CD4-positive, alpha-beta T cell treated with Interleukin-12 subunit alpha and Interleukin-12 subunit beta, for 1 hour (primary cell): ENCODE data around the gene PEX12.
"Not testable (repeated sequence)": the region's sequence is repeated elsewhere in the genome, so short reads cannot be mapped to it uniquely, and the experiment has no call there.

Source experiments
- DNase-seq: peaks from one replicate; pipeline ENCODE4 v3.0.0-alpha.2; 2020

The PEX12 gene

DNA sequence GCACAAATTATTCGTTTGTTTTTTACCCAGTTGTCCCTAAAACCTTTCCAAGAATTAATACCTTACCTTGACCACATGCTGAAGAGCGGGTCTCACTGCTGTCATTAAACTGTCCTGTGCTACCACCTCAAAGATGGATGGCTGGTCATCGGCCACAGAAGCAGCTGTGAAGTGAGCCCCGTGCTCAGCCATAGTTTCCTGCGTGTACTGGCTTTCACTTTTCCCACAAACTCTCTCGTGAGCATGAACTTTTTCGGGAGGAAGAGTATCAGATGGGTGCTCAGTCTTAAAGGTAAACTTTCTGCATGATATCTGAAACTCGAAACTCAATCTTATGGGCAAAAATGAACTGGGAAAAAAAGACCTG lies 558 bp downstream of the PEX12 start:
- no peak for DNase-seq

GRCh38 chr17:35575759-35576158 lies 2.6 kb downstream of the PEX12 start:
- no peak for DNase-seq

GRCh38 chr17:35569405-35569804 lies 9.0 kb downstream of the PEX12 start:
- DNase-seq: no peak

GRCh38 chr17:35568561-35568960 lies 9.8 kb downstream of the PEX12 start:
- peak; percentile 36 for DNase-seq

DNA sequence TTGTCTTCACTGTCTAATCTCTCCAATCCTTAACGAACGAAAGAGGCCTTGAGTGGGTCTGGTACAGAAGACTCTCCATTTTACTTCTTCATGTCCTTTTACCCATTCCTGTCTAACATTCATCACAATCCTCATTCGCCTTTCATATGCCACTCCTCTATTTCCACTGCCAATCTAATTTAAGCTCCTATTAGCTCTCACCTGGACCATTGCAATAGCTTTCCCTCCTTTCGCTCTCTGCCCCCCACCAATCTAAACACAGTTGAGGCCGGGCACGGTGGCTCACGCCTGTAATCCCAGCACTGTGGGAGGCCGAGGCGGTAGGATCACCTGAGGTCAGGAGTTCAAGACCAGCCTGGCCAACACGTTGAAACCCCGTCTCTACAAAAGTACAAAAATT lies 11.4 kb downstream of the PEX12 start:
- DNase-seq: no peak

DNA sequence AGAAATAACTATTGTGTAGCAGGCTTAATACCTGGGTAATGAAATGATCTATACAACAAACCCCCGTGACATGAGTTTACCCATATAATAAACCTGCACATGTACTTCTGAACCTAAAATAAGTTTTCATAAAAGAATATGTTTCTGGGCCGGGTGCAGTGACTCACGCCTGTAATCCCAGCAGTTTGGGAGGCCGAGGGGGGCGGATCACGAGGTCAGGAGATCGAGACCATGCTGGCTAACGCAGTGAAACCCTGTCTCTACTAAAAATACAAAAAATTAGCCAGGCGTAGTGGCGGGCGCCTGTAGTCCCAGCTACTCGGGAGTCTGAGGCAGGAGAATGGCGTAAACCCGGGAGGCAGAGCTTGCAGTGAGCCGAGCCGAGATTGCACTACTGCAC lies 15.2 kb downstream of the PEX12 start:
- not testable (repeated sequence) for DNase-seq

- DNase-seq: no peak
These were observed 17.7 kb downstream of the PEX12 start, which contains the start of gene SLFN14 for GRCh38 chr17:35560703-35561102. Gene SLFN14, minus strand, starts transcription at chr17:35560819. Its CDS starts 2,757 bp downstream, at chr17:35558062.

DNA sequence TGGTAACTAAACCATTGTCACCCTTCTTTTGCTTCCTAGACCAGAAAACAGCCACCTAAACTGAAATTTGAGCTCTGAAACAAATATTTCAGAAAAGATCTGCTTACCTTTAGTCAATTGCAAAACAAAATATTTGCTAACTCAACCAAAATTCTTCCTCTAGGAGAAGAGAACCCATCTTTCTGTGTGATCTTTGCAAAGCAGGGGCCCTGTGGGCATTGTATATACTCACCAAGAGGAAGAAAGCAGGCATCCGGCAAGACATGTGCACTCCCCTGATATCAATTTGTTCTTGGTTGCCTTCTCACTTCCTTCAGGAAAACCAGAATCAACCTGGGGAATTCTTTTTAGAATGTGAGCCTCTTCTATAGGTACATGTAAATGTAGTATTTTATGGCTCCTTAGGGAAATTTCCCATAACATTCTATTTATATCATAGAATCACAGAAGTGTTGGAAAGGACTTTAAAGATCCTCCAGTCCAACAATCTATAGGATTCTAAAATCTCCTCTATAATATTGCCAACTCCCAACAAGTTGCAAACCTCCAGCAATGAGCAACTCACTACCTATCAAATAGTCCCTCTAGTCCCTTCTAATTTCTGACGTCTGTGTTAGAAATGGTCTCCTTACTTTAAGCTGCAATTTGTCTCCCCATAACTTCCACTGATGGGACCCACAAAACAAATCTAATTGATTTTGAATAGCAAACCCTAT lies 18.7 kb downstream of the PEX12 start:
- DNase-seq: no peak

DNA sequence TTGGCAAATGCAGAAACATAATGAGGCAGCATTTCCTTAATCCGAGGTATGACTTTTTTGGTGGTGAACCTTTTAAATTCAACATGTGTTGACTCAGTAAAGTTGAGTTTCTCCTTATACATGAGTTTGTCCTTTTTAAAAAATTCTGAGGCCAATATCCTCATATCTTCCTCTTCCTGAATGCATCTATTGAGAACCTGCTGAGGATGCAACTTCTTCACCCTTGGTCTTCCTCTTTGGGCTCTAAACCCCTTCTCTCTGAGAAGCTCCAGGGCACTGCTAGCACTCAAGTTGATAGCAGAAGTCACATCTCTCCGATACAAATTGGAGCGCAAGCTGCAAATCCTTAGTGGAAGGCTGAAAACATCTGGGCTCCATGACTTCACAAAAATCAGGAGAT lies 21.0 kb downstream of the PEX12 start:
- DNase-seq: no peak

- DNase-seq: no peak
These were observed 22.7 kb downstream of the PEX12 start for GRCh38 chr17:35555691-35556090.

GRCh38 chr17:35554668-35555067 lies 23.7 kb downstream of the PEX12 start:
- DNase-seq: no peak

- DNase-seq: no peak
These were observed 25.1 kb downstream of the PEX12 start for GRCh38 chr17:35553310-35553709.

- DNase-seq: no peak
These were observed 29.4 kb downstream of the PEX12 start for GRCh38 chr17:35548978-35549377.

- DNase-seq: no peak
These were observed 30.1 kb downstream of the PEX12 start for GRCh38 chr17:35548208-35548810.

- no peak for DNase-seq
These were observed 31.9 kb downstream of the PEX12 start for GRCh38 chr17:35546487-35546886.

DNA sequence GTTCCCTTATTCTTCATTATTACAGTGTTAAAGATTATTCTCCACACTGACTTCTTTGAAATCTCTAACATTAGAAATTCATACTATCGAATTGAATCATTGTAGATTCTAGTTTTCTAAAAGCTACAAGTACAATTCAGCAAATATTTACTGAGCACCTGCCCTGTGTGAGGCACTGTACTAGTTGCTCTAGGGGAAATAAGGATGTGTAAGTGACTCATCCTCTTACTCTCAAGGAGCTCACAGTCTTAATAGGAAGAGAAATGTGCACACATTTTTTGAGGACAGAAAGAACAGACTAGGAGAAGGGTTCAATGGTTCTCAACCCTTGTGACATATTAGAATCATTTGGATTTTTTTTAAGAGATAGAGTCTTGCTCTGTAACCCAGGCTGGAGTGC lies 33.2 kb downstream of the PEX12 start:
- DNase-seq: no peak

- DNase-seq: no peak
These were observed 34.5 kb downstream of the PEX12 start for GRCh38 chr17:35543856-35544255.

- DNase-seq: no peak
These were observed 35.4 kb downstream of the PEX12 start for GRCh38 chr17:35542990-35543389.

DNA sequence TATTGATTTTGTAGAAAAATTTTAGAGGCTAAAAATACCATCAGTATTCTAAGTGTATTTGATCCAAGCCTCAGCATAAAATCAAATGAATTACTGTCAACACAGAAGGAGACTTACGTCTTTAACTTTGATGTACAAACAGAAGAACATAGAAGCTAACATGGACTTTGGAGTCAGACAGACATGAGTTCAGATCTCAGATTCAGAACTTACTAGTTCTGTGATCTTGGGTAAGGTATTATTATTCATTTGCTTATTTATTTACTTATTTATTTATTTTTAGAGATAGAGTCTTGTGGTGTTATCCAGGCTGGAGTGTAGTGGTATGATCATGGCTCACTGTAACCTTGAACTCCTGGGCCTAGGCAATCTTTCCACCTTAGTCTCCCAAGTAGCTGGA lies 36.9 kb downstream of the PEX12 start:
- DNase-seq: no peak

DNA sequence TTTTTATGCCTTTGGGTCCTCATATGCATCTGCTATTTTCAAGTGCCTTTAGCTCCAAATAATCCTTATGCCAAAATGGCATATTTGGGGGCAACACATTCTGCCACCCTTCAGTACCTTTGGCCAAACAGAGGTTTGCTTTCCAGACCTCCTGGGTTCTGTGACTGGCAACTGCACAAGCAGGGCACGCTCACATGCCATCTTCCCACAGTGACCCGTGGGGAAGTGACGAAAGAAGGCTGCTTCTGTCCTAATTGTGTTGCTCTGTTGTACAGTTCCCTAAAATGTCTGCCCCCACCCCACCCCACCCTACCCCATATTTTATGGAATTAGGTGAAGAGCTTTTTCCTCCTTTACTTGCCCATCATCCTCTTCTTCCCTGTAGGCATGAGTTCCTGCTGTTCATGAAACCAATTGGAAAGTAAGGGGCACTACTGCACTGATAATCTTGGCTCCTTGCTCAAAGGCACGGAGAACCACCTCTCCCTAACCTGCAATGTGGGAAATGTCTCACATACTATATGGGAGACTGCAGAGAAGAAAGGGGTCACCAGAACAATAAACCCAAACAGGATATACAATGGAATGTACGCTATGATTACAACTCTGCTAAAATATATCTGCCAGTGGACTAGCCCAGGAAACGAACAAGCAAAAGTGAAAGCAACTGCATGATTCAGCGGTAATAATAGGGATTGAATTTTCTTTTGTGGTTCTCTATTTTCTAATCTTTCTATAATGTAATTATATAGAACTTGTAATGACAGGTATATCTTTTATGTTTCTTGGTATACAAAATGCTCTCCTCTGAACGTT lies 37.6 kb downstream of the PEX12 start:
- DNase-seq: peak; percentile 59

DNA sequence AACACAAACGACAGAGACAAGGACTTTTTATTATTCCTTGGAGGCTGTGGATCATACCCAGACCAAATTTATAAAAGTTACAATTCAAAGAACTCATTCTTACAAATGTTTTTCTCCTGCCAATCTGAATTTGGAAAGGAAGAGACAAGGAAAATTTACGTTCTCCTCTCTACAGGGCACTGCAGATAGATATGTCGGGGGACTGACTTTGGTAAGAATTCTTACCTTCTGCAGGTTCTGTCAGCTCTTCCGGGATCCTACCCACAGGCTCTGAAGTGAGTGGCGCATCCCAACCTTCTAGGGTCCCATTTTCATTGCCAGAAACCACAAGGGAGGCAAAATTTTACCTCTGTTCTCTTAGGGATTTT lies 38.7 kb downstream of the PEX12 start:
- DNase-seq: no peak

GRCh38 chr17:35537601-35538141 lies 40.7 kb downstream of the PEX12 start, which contains the start of gene SLFN12L:
Gene SLFN12L, minus strand, starts transcription at chr17:35537678. Its CDS starts 15,314 bp downstream, at chr17:35522364.
- DNase-seq: peak; percentile 69

GRCh38 chr17:35536664-35537171 lies 41.7 kb downstream of the PEX12 start:
- no peak for DNase-seq
